ENCODE data around the gene NR4A1. TPM values are rescaled to one million over a fixed set of nuclear protein-coding genes. Genes with fewer than 3 reads are reported as not detected.

NR4A1 gene
- total and polyA plus RNA-seq, 9 of the 15 experiments (the other 6 are each of a cell fraction or from before 2014, with no cell fraction given) = 0.07 to 4.7 (median 1.9) TPM; not detected in 1

GRCh38 chr12:52044292-52044983 lies 6.8 kb upstream of the NR4A1 start:
- BruUV-seq (replicated peaks) = no TSS peak
- no peak for DNase-seq (ENCODE audit: extremely low read depth in 1 of 4, low spot score in 3 of 4)
- TF ChIP-seq ZHX1 (conservative IDR thresholded peaks at IDR 0.05; ENCODE audit: low read length) (no peak), MEF2D (tag; conservative IDR thresholded peaks at IDR 0.05; ENCODE audit: low read depth) (no peak), ZC3H4 (CRISPR knock-in tag; IDR thresholded peaks at IDR 0.05; ENCODE audit: borderline replicate concordance) (no peak), ZNF436 (CRISPR knock-in tag; IDR thresholded peaks at IDR 0.05) (no peak), CTCF (IDR thresholded peaks at IDR 0.05 in 2 of 3, conservative IDR thresholded peaks at IDR 0.05 in 1 of 3; ENCODE audit: insufficient read depth in 2 of 3, low read depth in 1 of 3, low read length in 3 of 3) (no peak), CEBPZ (IDR thresholded peaks at IDR 0.05; ENCODE audit: borderline replicate concordance, low read depth, low read length) (no peak), CHD1 (IDR thresholded peaks at IDR 0.05; ENCODE audit: low read length) (no peak), HIVEP1 (CRISPR knock-in tag; IDR thresholded peaks at IDR 0.05) (no peak), POLR2AphosphoS5 (IDR thresholded peaks at IDR 0.05; ENCODE audit: control insufficient read depth, insufficient read depth, low read depth, low read length) (no peak), EP300 (IDR thresholded peaks at IDR 0.05; ENCODE audit: low read length) (no peak), TBP (optimal IDR thresholded peaks at IDR 0.05; ENCODE audit: low read depth, low read length) (no peak), ESRRA (IDR thresholded peaks at IDR 0.05; ENCODE audit: borderline replicate concordance, low read depth) (no peak), HEY1 (CRISPR knock-in tag; IDR thresholded peaks at IDR 0.05; ENCODE audit: borderline replicate concordance) (no peak)
- Histone ChIP-seq H3K4me1 (replicated peaks in 1 of 2; ENCODE audit: control insufficient read depth in 2 of 2, insufficient read depth in 2 of 2, low read length in 2 of 2) (peaks cover 3 to 27% of the 10 kb centered on the region in 2 experiments; a peak in 3 of 5 replicates), H4K20me1 (replicated peaks; ENCODE audit: control insufficient read depth, insufficient read depth, low read length) (no peaks in the 10 kb centered on the region), H3K9me3 (replicated peaks; ENCODE audit: control insufficient read depth, insufficient read depth, low read depth, low read length) (no peaks in the 10 kb centered on the region), H3K27ac (ENCODE audit: extremely low read depth, low read depth, low read length) (no peak overlapping the region), H3K79me2 (ENCODE audit: control insufficient read depth, insufficient read depth, low read length) (no peaks in the 10 kb centered on the region), H3K4me2 (ENCODE audit: insufficient read depth, low read length) (no peak overlapping the region), H2AFZ (ENCODE audit: low read depth, low read length) (no peak overlapping the region), H3K9me1 (ENCODE audit: control insufficient read depth, insufficient read depth, low read length) (no peaks in the 10 kb centered on the region), H3K36me3 (ENCODE audit: control insufficient read depth, insufficient read depth, low read length) (no peaks in the 10 kb centered on the region), H3K9ac (ENCODE audit: insufficient read depth in 1 of 2, low read depth in 2 of 2, low read length in 2 of 2) (peak overlapping the region in 1 of 2 experiments; percentile 75; a peak in 2 of 4 replicates), H3K4me3 (no peak overlapping the region), H3K27me3 (ENCODE audit: control insufficient read depth in 2 of 2, insufficient read depth in 2 of 2, low read length in 2 of 2) (no peaks in the 10 kb centered on the region)
- FAIRE-seq = no peak
- ATAC-seq = no peak
- CTCF ChIA-PET (ENCODE audit: low intra/inter-chr PET ratio) = no interaction called here
- in situ Hi-C loops (cut with MboI) (no loop called here), intact Hi-C loops (cut with micrococcal nuclease) (no loop called here)
- 31% methylated on average over 14 of the region's 18 CpGs for WGBS (ENCODE audit: insufficient coverage, low coverage, missing lambda C conversion rate)
- POLR2A ChIA-PET = interaction anchor here (0.9 to 1.6 kb wide), 3 partner anchors 13 to 31 kb away, joined by 3 to 4 read pairs (median 4); partner anchors contain the start of gene ATG101

Data from K562 (cell line).